PC-3 (cell line): ENCODE results near the gene TINAGL1.

Source experiments
- EZH2 ChIP-seq: fragments of 300-600 bp; sonication (generic); IDR thresholded peaks from one replicate; pipeline ENCODE4 v1.6.1; 2017; ENCODE audit warnings: antibody characterized with exemption, mild to moderate bottlenecking, low read length; ENCODE audit not compliant: unreplicated experiment
- EZH2phosphoT487 ChIP-seq: fragments of 300-600 bp; sonication (generic); IDR thresholded peaks from 2 replicates; pipeline ENCODE4 v1.6.1; 2018; ENCODE audit warnings: mild to moderate bottlenecking, antibody characterized with exemption, low read length, borderline replicate concordance
- TF ChIP-seq, protein P1 (sequence below): fragments of 300-600 bp; sonication (generic); conservative IDR thresholded peaks from 2 replicates; pipeline ENCODE4 v1.5.1; 2017; ENCODE audit warnings: antibody characterized with exemption, low read depth, mild to moderate bottlenecking, low read length

DNA sequence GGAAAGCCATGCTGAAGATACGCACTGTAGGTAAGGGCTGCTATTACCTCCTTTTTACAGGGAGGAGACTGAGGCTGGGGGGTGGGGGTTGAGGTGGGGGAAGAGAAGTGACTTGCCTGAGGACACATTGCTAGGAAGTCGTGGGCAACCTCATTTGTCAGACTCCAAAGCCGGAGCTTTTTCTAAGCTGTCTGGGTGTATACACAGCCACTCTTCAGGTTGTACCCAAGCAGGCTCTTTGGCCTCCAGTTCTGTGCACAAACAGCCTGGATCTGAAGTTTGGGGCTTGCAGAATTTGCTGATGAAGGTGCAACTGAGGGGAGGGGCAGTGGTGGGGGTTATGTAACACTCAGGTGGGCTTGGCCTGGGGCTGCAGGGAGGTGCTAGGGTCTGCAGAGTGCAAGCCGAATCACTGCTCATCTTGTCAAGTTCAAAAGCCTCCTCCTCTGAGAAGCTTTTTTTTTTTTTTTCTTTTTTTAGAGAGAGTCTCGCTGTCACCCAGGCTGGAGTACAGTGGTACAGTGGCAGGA is 16.9 kb downstream of the TINAGL1 start:
- TF ChIP-seq, protein P1, sequence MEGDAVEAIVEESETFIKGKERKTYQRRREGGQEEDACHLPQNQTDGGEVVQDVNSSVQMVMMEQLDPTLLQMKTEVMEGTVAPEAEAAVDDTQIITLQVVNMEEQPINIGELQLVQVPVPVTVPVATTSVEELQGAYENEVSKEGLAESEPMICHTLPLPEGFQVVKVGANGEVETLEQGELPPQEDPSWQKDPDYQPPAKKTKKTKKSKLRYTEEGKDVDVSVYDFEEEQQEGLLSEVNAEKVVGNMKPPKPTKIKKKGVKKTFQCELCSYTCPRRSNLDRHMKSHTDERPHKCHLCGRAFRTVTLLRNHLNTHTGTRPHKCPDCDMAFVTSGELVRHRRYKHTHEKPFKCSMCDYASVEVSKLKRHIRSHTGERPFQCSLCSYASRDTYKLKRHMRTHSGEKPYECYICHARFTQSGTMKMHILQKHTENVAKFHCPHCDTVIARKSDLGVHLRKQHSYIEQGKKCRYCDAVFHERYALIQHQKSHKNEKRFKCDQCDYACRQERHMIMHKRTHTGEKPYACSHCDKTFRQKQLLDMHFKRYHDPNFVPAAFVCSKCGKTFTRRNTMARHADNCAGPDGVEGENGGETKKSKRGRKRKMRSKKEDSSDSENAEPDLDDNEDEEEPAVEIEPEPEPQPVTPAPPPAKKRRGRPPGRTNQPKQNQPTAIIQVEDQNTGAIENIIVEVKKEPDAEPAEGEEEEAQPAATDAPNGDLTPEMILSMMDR: no peak
- TF ChIP-seq EZH2 (no peak), EZH2phosphoT487 (no peak)
